Hepatocyte (in vitro differentiated cells): Measurements from ENCODE around the gene PLXNB1. TPM values are rescaled to one million over a fixed set of nuclear protein-coding genes. Genes with fewer than 3 reads are reported as not detected.

Source experiments
- DNase-seq: peaks from one replicate; pipeline ENCODE4 v3.0.0-alpha.2; 2016; ENCODE audit warnings: low spot score
- H2AFZ ChIP-seq: fragments of 200-600 bp; sonication (generic); 2 replicates; pipeline ENCODE4 v1.6.0; 2016; ENCODE audit warnings: antibody characterized with exemption, mild to moderate bottlenecking
- H3K27ac ChIP-seq: fragments of 200-600 bp; sonication (generic); 2 replicates; pipeline ENCODE4 v1.5.1; 2016; ENCODE audit warnings: mild to moderate bottlenecking
- H3K27me3 ChIP-seq: fragments of 200-600 bp; sonication (generic); 2 replicates; pipeline ENCODE4 v1.6.1; 2016
- H3K36me3 ChIP-seq: fragments of 200-600 bp; sonication (generic); replicated peaks from 2 replicates; pipeline ENCODE4 v1.5.1; 2016; ENCODE audit warnings: low read depth; ENCODE audit not compliant: insufficient read depth
- H3K4me1 ChIP-seq: fragments of 200-600 bp; sonication (generic); 2 replicates; pipeline ENCODE4 v1.5.1; 2016; ENCODE audit warnings: mild to moderate bottlenecking, moderate library complexity; ENCODE audit not compliant: insufficient read depth
- H3K4me2 ChIP-seq: fragments of 200-600 bp; sonication (generic); 2 replicates; pipeline ENCODE4 v1.6.0; 2016
- H3K4me3 ChIP-seq: fragments of 200-600 bp; sonication (generic); 2 replicates; pipeline ENCODE4 v1.5.1; 2016; ENCODE audit warnings: mild to moderate bottlenecking
- H3K79me2 ChIP-seq: fragments of 200-600 bp; sonication (generic); 2 replicates; pipeline ENCODE4 v1.6.0; 2017; ENCODE audit warnings: mild to moderate bottlenecking
- H3K9me2 ChIP-seq: fragments of 200-600 bp; sonication (generic); replicated peaks from 2 replicates; pipeline ENCODE4 v1.6.0; 2017; ENCODE audit warnings: mild to moderate bottlenecking; ENCODE audit not compliant: insufficient read depth
- H3K9me3 ChIP-seq: fragments of 200-600 bp; sonication (generic); 2 replicates; pipeline ENCODE4 v1.5.1; 2016; ENCODE audit warnings: low read depth, mild to moderate bottlenecking
- H4K20me1 ChIP-seq: fragments of 200-600 bp; sonication (generic); 2 replicates; pipeline ENCODE4 v1.6.0; 2016; ENCODE audit warnings: mild to moderate bottlenecking; ENCODE audit not compliant: insufficient read depth, poor library complexity, severe bottlenecking
- EZH2 ChIP-seq: fragments of 200-600 bp; sonication (generic); IDR thresholded peaks from 2 replicates; pipeline ENCODE4 v1.6.1; 2016; ENCODE audit warnings: antibody characterized with exemption, mild to moderate bottlenecking, borderline replicate concordance
- EZH2phosphoT487 ChIP-seq: fragments of 200-600 bp; sonication (generic); IDR thresholded peaks from one replicate; pipeline ENCODE4 v1.6.1; 2018; ENCODE audit warnings: antibody characterized with exemption, mild to moderate bottlenecking, low read depth, moderate library complexity; ENCODE audit not compliant: unreplicated experiment, severe bottlenecking
- WGBS: methylation state at CpG from one replicate; pipeline ENCODE4 v1.1.6; 2016; ENCODE audit warnings: low lambda C conversion rate; ENCODE audit errors: missing lambda C conversion rate; 5-methylcytosine and 5-hydroxymethylcytosine counted together
- polyA plus RNA-seq: library from polyadenylated mRNA; unstranded; fragments of >200 nt; fragmentation: Nextera tagmentation; extraction: Ambion mirVana; gene quantifications from 2 replicates; pipeline ENCODE4 v1.2.1, GENCODE V29; 2016
- total RNA-seq: library from RNA; depleted of rRNA; stranded (reverse); fragments of >200 nt; gene quantifications from 2 replicates; pipeline ENCODE4 v1.2.3, GENCODE V29; 2014
- TF ChIP-seq, protein P1 (sequence below): fragments of 200-600 bp; sonication (generic); IDR thresholded peaks from 2 replicates; pipeline ENCODE4 v1.5.1; 2016; ENCODE audit warnings: antibody characterized with exemption, mild to moderate bottlenecking; ENCODE audit not compliant: poor library complexity

Gene PLXNB1
- total and polyA plus RNA-seq, 2 experiments from 2014 or later, result 71.3 to 74.5 TPM

DNA sequence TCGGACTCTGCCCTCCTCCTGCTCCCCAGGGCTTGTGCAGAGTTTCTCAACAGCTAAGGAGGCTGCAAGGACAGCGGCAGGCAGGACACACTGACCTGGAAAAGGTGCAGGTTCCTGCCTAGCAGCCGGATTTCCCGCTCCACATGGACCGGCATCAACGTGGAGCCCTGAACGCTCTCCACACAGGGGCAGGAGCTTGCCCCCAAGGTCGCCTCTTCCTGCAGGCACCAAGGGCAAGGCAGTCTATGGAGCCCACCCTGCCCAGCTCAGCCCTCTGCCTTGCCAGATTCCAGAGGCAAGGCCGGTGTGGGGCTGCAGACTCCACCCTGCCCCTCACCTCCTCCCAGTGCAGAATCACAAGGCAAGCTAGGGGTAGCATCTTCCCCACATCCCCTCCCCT is 10.7 kb downstream of the PLXNB1 start:
- Histone ChIP-seq H3K4me2 (no peak overlapping the region), H3K36me3 (no peaks in the 10 kb centered on the region), H3K4me1 (no peaks in the 10 kb centered on the region), H3K27me3 (no peaks in the 10 kb centered on the region), H3K79me2 (peaks cover 27% of the 10 kb centered on the region), H3K9me3 (no peaks in the 10 kb centered on the region), H4K20me1 (peaks cover 12% of the 10 kb centered on the region), H3K4me3 (no peak overlapping the region), H3K27ac (no peak overlapping the region), H2AFZ (no peak overlapping the region), H3K9me2 (no peaks in the 10 kb centered on the region)
- TF ChIP-seq EZH2phosphoT487 (no peak), EZH2 (no peak)
- TF ChIP-seq, protein P1, sequence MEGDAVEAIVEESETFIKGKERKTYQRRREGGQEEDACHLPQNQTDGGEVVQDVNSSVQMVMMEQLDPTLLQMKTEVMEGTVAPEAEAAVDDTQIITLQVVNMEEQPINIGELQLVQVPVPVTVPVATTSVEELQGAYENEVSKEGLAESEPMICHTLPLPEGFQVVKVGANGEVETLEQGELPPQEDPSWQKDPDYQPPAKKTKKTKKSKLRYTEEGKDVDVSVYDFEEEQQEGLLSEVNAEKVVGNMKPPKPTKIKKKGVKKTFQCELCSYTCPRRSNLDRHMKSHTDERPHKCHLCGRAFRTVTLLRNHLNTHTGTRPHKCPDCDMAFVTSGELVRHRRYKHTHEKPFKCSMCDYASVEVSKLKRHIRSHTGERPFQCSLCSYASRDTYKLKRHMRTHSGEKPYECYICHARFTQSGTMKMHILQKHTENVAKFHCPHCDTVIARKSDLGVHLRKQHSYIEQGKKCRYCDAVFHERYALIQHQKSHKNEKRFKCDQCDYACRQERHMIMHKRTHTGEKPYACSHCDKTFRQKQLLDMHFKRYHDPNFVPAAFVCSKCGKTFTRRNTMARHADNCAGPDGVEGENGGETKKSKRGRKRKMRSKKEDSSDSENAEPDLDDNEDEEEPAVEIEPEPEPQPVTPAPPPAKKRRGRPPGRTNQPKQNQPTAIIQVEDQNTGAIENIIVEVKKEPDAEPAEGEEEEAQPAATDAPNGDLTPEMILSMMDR, result no peak
- DNase-seq, result no peak
- 98% methylated on average over 9 of the region's 9 CpGs for WGBS

DNA sequence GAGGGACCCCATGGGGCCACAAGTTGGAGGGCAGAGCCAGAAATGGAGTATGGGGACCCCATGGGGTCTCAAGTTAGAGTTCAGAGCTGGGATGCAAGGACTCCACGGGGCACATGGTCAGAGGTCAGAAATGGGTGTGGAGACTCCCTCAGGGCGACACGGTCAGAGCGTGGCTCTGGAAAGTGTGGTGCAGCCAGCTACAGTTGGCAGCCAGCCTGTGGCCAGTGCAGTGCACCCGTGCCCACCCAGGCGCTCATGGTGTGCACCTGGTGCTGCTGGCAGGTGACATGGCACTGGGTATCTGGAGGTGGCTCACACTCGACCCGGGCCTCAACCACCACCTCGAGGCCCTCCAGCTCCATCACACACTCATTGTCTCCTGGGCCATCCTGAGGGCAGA is 11.2 kb downstream of the PLXNB1 start:
- Histone ChIP-seq H3K27ac (no peak overlapping the region), H3K9me3 (no peaks in the 10 kb centered on the region), H3K4me1 (no peaks in the 10 kb centered on the region), H3K36me3 (no peaks in the 10 kb centered on the region), H3K9me2 (no peaks in the 10 kb centered on the region), H4K20me1 (peaks cover 9% of the 10 kb centered on the region), H3K79me2 (peaks cover 22% of the 10 kb centered on the region), H3K27me3 (no peaks in the 10 kb centered on the region), H3K4me2 (no peak overlapping the region), H3K4me3 (no peak overlapping the region), H2AFZ (no peak overlapping the region)
- TF ChIP-seq EZH2phosphoT487, result no peak
- no peak for DNase-seq
- 95% methylated on average over 8 of the region's 9 CpGs for WGBS

DNA sequence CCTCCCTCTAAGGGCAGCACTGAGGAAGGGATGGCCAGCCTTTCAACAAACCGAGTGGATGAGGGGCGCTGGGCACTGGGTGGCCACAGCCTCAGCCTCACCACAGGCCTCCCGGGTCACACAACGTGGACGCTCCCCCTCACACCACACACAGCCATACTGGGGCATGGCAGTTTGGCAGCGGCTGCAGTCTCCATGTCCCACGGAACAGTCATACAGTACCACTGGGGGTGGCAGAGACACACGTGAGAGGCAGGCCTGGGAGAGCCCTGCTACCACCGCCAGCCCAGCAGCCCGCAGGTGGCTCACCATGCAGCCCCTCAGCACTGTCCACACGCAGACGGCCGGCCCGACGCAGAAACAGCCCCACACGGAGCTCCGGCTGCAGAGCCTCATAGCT is 11.7 kb downstream of the PLXNB1 start:
- Histone ChIP-seq H3K4me3 (no peak overlapping the region), H4K20me1 (peaks cover 7% of the 10 kb centered on the region), H3K9me3 (no peaks in the 10 kb centered on the region), H3K9me2 (no peaks in the 10 kb centered on the region), H3K27ac (no peak overlapping the region), H3K27me3 (no peaks in the 10 kb centered on the region), H3K4me1 (no peaks in the 10 kb centered on the region), H3K4me2 (no peak overlapping the region), H2AFZ (no peak overlapping the region), H3K79me2 (peaks cover 17% of the 10 kb centered on the region), H3K36me3 (no peaks in the 10 kb centered on the region)
- DNase-seq, result no peak
- 96% methylated on average over 13 of the region's 17 CpGs for WGBS
- no peak for TF ChIP-seq EZH2phosphoT487
- TF ChIP-seq, protein P1, result no peak
- TF ChIP-seq EZH2, result no peak

DNA sequence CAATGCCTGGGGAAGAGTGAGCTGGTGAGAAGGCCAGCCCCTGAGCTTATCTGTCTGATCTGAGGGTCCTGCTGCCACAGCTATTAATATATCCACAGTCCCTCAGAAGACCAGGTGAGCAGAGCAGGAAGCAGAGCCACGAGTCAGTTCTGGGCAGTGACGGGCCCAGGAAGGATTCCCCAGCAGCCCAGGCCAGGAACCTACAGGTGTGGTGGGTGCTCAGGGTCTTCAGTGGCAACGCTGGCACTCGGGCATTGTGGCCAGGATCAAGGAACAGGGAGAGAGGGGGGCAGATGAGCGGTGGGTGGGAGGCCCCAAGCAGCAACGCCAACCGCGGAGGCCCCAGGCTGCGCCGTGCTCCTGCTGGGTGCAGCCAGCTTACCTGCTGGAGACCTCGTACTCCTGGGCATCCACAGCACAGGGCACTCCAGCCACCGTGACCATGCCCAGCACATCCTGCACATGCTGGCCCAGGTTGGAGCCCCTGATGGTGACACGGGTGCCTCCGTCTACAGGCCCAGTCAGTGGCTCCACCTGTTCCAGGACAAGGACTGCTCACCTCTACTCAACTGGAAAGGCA is 12.3 kb downstream of the PLXNB1 start:
- no peak for DNase-seq
- H2AFZ ChIP-seq, result no peak overlapping the region
- H3K9me2 ChIP-seq, result no peaks in the 10 kb centered on the region
- no peak overlapping the region for H3K27ac ChIP-seq
- peaks cover 11% of the 10 kb centered on the region for H3K79me2 ChIP-seq
- no peaks in the 10 kb centered on the region for H3K9me3 ChIP-seq
- 97% methylated on average over 14 of the region's 14 CpGs for WGBS
- TF ChIP-seq EZH2phosphoT487, result no peak
- no peaks in the 10 kb centered on the region for H3K27me3 ChIP-seq
- peaks cover 2% of the 10 kb centered on the region for H4K20me1 ChIP-seq
- H3K36me3 ChIP-seq, result no peaks in the 10 kb centered on the region
- H3K4me2 ChIP-seq, result no peak overlapping the region
- H3K4me1 ChIP-seq, result no peaks in the 10 kb centered on the region
- H3K4me3 ChIP-seq, result no peak overlapping the region
